MM.1S (cell line): Measurements from ENCODE around the gene MSANTD1.
"Not testable (repeated sequence)": the region's sequence is repeated elsewhere in the genome, so short reads cannot be mapped to it uniquely, and the experiment has no call there.

Experiments
- DNase-seq: peaks from one replicate; pipeline ENCODE4 v3.0.0-alpha.2; 2015
- H2AFZ ChIP-seq: fragments of 300-600 bp; sonication (generic); 2 replicates; pipeline ENCODE4 v1.6.0; 2016; ENCODE audit warnings: antibody characterized with exemption, low read length
- H3F3A ChIP-seq: fragments of 300-600 bp; sonication (generic); 2 replicates; pipeline ENCODE4 v1.6.1; 2016; ENCODE audit warnings: mild to moderate bottlenecking, antibody characterized with exemption, low read length, moderate library complexity, mixed read lengths; ENCODE audit not compliant: insufficient read depth
- H3K27ac ChIP-seq: fragments of 300-600 bp; sonication (generic); 2 replicates; pipeline ENCODE4 v1.5.1; 2016; ENCODE audit warnings: mild to moderate bottlenecking, low read length
- H3K27me3 ChIP-seq: fragments of 300-600 bp; sonication (generic); replicated peaks from 2 replicates; pipeline ENCODE4 v1.6.0; 2016; ENCODE audit warnings: low read length; ENCODE audit not compliant: insufficient read depth
- H3K36me3 ChIP-seq: fragments of 300-600 bp; sonication (generic); replicated peaks from 2 replicates; pipeline ENCODE4 v1.6.1; 2016; ENCODE audit warnings: mild to moderate bottlenecking, low read length, mixed read lengths; ENCODE audit not compliant: insufficient read depth
- H3K4me1 ChIP-seq: fragments of 300-600 bp; sonication (generic); 2 replicates; pipeline ENCODE4 v1.6.1; 2016; ENCODE audit warnings: low read length, mixed read lengths
- H3K4me2 ChIP-seq: fragments of 300-600 bp; sonication (generic); 2 replicates; pipeline ENCODE4 v1.6.0; 2016; ENCODE audit warnings: low read depth, low read length
- H3K4me3 ChIP-seq: fragments of 300-600 bp; sonication (generic); 2 replicates; pipeline ENCODE4 v1.5.1; 2016; ENCODE audit warnings: low read length, mixed read lengths
- H3K79me2 ChIP-seq: fragments of 300-600 bp; sonication (generic); 2 replicates; pipeline ENCODE4 v1.6.1; 2016; ENCODE audit warnings: mixed run types, low read length, mixed read lengths
- H3K9ac ChIP-seq: fragments of 300-600 bp; sonication (generic); 2 replicates; pipeline ENCODE4 v1.6.1; 2016; ENCODE audit warnings: low read length, mixed read lengths
- H3K9me2 ChIP-seq: fragments of 300-600 bp; sonication (generic); replicated peaks from 2 replicates; pipeline ENCODE4 v1.6.1; 2016; ENCODE audit warnings: mild to moderate bottlenecking, low read length, mixed read lengths; ENCODE audit not compliant: insufficient read depth
- H3K9me3 ChIP-seq: fragments of 300-600 bp; sonication (generic); replicated peaks from 2 replicates; pipeline ENCODE4 v1.6.1; 2016; ENCODE audit warnings: mild to moderate bottlenecking, low read length, mixed read lengths; ENCODE audit not compliant: insufficient read depth
- H4K20me1 ChIP-seq: fragments of 300-600 bp; sonication (generic); 2 replicates; pipeline ENCODE4 v1.6.1; 2016; ENCODE audit warnings: mild to moderate bottlenecking, low read length, moderate library complexity, mixed read lengths; ENCODE audit not compliant: insufficient read depth
- EZH2 ChIP-seq: fragments of 300-600 bp; sonication (generic); optimal IDR thresholded peaks from 2 replicates; pipeline ENCODE3; 2017; ENCODE audit warnings: low read depth, mild to moderate bottlenecking, antibody characterized with exemption, low read length, mixed read lengths
- EZH2phosphoT487 ChIP-seq: fragments of 300-600 bp; sonication (generic); IDR thresholded peaks from 2 replicates; pipeline ENCODE4 v1.6.1; 2018; ENCODE audit warnings: antibody characterized with exemption, low read length
- TF ChIP-seq, protein P1 (sequence below): fragments of 300-600 bp; sonication (generic); IDR thresholded peaks from 2 replicates; pipeline ENCODE4 v1.5.1; 2016; ENCODE audit warnings: antibody characterized with exemption, low read length, mixed read lengths

MSANTD1 gene

GRCh38 chr4:3299122-3299975, 50.4 kb downstream of the MSANTD1 start:
- DNase-seq, result no peak
- H2AFZ ChIP-seq, result no peak overlapping the region
- no peak overlapping the region for H3K4me2 ChIP-seq
- no peaks in the 10 kb centered on the region for H3K9me2 ChIP-seq
- H3K36me3 ChIP-seq, result no peaks in the 10 kb centered on the region
- TF ChIP-seq EZH2 (no peak), EZH2phosphoT487 (no peak)
- TF ChIP-seq, protein P1, sequence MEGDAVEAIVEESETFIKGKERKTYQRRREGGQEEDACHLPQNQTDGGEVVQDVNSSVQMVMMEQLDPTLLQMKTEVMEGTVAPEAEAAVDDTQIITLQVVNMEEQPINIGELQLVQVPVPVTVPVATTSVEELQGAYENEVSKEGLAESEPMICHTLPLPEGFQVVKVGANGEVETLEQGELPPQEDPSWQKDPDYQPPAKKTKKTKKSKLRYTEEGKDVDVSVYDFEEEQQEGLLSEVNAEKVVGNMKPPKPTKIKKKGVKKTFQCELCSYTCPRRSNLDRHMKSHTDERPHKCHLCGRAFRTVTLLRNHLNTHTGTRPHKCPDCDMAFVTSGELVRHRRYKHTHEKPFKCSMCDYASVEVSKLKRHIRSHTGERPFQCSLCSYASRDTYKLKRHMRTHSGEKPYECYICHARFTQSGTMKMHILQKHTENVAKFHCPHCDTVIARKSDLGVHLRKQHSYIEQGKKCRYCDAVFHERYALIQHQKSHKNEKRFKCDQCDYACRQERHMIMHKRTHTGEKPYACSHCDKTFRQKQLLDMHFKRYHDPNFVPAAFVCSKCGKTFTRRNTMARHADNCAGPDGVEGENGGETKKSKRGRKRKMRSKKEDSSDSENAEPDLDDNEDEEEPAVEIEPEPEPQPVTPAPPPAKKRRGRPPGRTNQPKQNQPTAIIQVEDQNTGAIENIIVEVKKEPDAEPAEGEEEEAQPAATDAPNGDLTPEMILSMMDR, result no peak
- no peaks in the 10 kb centered on the region for H3K9me3 ChIP-seq
- H4K20me1 ChIP-seq, result no peaks in the 10 kb centered on the region
- no peaks in the 10 kb centered on the region for H3F3A ChIP-seq
- no peak overlapping the region for H3K4me3 ChIP-seq
- no peak overlapping the region for H3K27ac ChIP-seq
- peaks cover 24% of the 10 kb centered on the region for H3K79me2 ChIP-seq
- H3K27me3 ChIP-seq, result no peaks in the 10 kb centered on the region
- H3K4me1 ChIP-seq, result no peaks in the 10 kb centered on the region
- H3K9ac ChIP-seq, result no peak overlapping the region

DNA sequence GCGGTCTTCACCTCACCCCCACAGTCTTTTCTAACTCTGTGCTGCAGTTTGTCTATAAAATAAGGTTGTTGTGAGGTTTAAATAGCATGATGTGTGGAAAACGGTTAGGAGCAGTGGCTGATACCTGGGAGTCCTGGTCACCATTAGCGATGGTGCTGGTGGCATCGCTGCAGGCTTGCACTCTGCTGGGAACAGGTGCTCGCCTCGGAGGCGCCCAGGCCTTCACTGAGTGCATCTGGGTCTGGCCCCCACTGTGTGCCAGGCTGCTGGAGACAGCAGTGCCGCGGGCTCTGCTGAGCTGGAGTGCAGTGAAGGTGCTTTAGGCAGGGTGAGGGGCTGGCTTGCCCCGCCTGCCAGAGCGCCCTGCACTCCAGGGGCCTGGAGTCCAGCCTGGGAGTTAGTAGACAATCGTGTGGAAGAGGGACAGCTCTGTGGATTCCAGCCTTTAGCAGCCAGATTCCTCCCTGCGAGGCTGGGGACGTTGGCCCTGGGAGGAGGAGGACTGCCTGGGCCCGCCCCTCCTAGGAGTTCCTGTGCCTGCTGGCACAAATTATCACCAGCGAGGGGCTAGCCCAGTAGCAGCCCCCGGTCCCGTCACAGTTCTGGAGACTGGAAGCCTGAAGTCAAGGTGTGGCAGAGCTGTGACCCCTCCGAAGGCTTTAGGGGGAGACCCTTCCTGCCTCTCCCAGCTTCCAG, 51.2 kb downstream of the MSANTD1 start:
- H3F3A ChIP-seq, result no peaks in the 10 kb centered on the region
- no peak overlapping the region for H2AFZ ChIP-seq
- no peak overlapping the region for H3K9ac ChIP-seq
- no peaks in the 10 kb centered on the region for H3K36me3 ChIP-seq
- no peaks in the 10 kb centered on the region for H3K4me1 ChIP-seq
- no peak overlapping the region for H3K4me3 ChIP-seq
- no peaks in the 10 kb centered on the region for H3K27me3 ChIP-seq
- no peaks in the 10 kb centered on the region for H3K9me3 ChIP-seq
- no peak for DNase-seq
- H3K79me2 ChIP-seq, result peaks cover 24% of the 10 kb centered on the region
- H3K9me2 ChIP-seq, result no peaks in the 10 kb centered on the region
- no peak overlapping the region for H3K27ac ChIP-seq
- H3K4me2 ChIP-seq, result no peak overlapping the region
- H4K20me1 ChIP-seq, result no peaks in the 10 kb centered on the region
- TF ChIP-seq EZH2phosphoT487 (no peak), EZH2 (no peak)
- TF ChIP-seq, protein P1, result no peak

GRCh38 chr4:3300882-3301281, 51.9 kb downstream of the MSANTD1 start:
- not testable (repeated sequence) for H4K20me1 ChIP-seq, DNase-seq, H3F3A ChIP-seq, H3K4me1 ChIP-seq, H3K4me3 ChIP-seq, H3K9me2 ChIP-seq, H3K27ac ChIP-seq, H3K4me2 ChIP-seq, H3K9ac ChIP-seq, H3K9me3 ChIP-seq, H3K36me3 ChIP-seq, H2AFZ ChIP-seq, H3K27me3 ChIP-seq
- H3K79me2 ChIP-seq, result peaks cover 25% of the 10 kb centered on the region
